Measurements from ENCODE around the gene FAM110D. TPM values are rescaled to one million over a fixed set of nuclear protein-coding genes. Genes with fewer than 3 reads are reported as not detected.

The FAM110D gene
- total and polyA plus RNA-seq, 3 donors from 2014 or later = 1.3 to 3.2 (median 1.8) TPM

GRCh38 chr1:26111530-26112406 is 47.1 kb upstream of the FAM110D start, which contains the start of gene PDIK1L:
Gene PDIK1L, plus strand, starts transcription at chr1:26111824. Its CDS starts 2,485 bp downstream, at chr1:26114309.
- WGBS, 2 donors = 1% methylated on average over 61 of the region's 96 CpGs; no CpG with 5 or more reads in 1 of the 2 donors
- Histone ChIP-seq H3K4me1 (peaks cover 7% of the 10 kb centered on the region), H3K4me3 (peak within 1 kb of the TSS; percentile 94 to 100), H3K27ac (peak within 1 kb of the TSS; percentile 89 to 90), H3K36me3 (ENCODE audit: low read depth, missing control alignments) (no peaks in the 10 kb centered on the region), H3K9me3 (no peaks in the 10 kb centered on the region), H3K27me3 (no peaks in the 10 kb centered on the region)
- peak; percentile 93 for DNase-seq
- intact Hi-C loops (cut with DNase I; ENCODE audit: low total_unique reads) = loop anchor here (10.0 kb wide), 1 partner anchor 53 kb away; the partner anchor contains the start of genes C1orf232 and ZNF593
- TF ChIP-seq POLR2A (IDR thresholded peaks at IDR 0.05) = peak; percentile 37
- TF ChIP-seq, protein P1, sequence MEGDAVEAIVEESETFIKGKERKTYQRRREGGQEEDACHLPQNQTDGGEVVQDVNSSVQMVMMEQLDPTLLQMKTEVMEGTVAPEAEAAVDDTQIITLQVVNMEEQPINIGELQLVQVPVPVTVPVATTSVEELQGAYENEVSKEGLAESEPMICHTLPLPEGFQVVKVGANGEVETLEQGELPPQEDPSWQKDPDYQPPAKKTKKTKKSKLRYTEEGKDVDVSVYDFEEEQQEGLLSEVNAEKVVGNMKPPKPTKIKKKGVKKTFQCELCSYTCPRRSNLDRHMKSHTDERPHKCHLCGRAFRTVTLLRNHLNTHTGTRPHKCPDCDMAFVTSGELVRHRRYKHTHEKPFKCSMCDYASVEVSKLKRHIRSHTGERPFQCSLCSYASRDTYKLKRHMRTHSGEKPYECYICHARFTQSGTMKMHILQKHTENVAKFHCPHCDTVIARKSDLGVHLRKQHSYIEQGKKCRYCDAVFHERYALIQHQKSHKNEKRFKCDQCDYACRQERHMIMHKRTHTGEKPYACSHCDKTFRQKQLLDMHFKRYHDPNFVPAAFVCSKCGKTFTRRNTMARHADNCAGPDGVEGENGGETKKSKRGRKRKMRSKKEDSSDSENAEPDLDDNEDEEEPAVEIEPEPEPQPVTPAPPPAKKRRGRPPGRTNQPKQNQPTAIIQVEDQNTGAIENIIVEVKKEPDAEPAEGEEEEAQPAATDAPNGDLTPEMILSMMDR (IDR thresholded peaks at IDR 0.05) = peak in 2 of 3 experiments; percentile 16 to 19

GRCh38 chr1:26112407-26112775 is 46.5 kb upstream of the FAM110D start:
- Histone ChIP-seq H3K4me1 (peaks cover 7% of the 10 kb centered on the region), H3K4me3 (peak overlapping the region; percentile 94 to 100), H3K9me3 (no peaks in the 10 kb centered on the region), H3K36me3 (ENCODE audit: low read depth, missing control alignments) (no peaks in the 10 kb centered on the region), H3K27me3 (no peaks in the 10 kb centered on the region), H3K27ac (peak overlapping the region; percentile 89 to 90)
- TF ChIP-seq, protein P1 (IDR thresholded peaks at IDR 0.05) = no peak
- TF ChIP-seq POLR2A (IDR thresholded peaks at IDR 0.05) = no peak
- intact Hi-C loops (cut with DNase I; ENCODE audit: low total_unique reads) = loop anchor here (10.0 kb wide), 1 partner anchor 52 kb away; the partner anchor contains the start of genes C1orf232 and ZNF593
- WGBS, 2 donors = 1 to 4% methylated on average over 7 to 9 of the region's 9 CpGs
- DNase-seq = no peak

DNA sequence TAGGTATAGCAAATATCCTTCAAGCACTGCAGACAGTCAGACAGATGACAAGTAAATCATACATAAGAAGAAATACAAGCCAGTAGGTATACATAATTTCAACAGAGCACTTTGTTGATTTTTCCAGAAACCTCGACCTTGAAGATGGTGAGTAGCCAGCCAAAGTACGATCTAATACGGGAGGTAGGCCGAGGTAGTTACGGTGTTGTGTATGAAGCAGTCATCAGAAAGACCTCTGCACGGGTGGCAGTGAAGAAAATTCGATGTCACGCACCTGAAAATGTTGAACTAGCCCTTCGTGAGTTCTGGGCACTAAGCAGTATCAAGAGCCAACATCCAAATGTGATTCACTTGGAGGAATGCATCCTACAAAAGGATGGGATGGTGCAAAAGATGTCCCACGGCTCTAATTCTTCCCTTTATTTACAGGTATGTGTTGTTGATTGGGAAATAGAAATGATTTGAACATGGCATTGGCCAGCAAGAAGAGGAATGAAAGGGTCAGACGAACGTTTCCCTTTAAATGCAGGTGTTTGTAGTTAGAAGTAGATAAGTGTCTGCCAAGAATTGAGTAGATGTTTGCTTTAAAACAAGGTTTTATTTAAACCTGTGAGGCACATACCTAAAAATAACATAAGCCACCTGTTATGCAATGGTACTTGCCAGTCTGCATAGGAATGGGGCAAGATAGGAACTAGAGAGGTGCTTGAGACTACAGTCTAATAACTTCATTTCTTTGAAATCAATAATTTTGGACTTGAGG is 44.5 kb upstream of the FAM110D start:
- TF ChIP-seq, protein P1 (IDR thresholded peaks at IDR 0.05) = no peak
- no peak for TF ChIP-seq POLR2A (IDR thresholded peaks at IDR 0.05)
- Histone ChIP-seq H3K27ac (no peak overlapping the region), H3K4me3 (no peak overlapping the region), H3K36me3 (ENCODE audit: low read depth, missing control alignments) (no peaks in the 10 kb centered on the region), H3K4me1 (peaks cover 7% of the 10 kb centered on the region), H3K9me3 (no peaks in the 10 kb centered on the region), H3K27me3 (no peaks in the 10 kb centered on the region)
- intact Hi-C loops (cut with DNase I; ENCODE audit: low total_unique reads) = loop anchor here (10.0 kb wide), 1 partner anchor 50 kb away; the partner anchor contains the start of genes C1orf232 and ZNF593
- no peak for DNase-seq
- WGBS, 2 donors = 75 to 77% methylated on average over 12 of the region's 12 CpGs

GRCh38 chr1:26119892-26120608 is 38.8 kb upstream of the FAM110D start:
- Histone ChIP-seq H3K4me3 (no peak overlapping the region), H3K9me3 (no peaks in the 10 kb centered on the region), H3K4me1 (no peaks in the 10 kb centered on the region), H3K27me3 (no peaks in the 10 kb centered on the region), H3K36me3 (ENCODE audit: low read depth, missing control alignments) (no peaks in the 10 kb centered on the region), H3K27ac (no peak overlapping the region)
- intact Hi-C loops (cut with DNase I; ENCODE audit: low total_unique reads) = loop anchor here (10.0 kb wide), 1 partner anchor 45 kb away; the partner anchor contains the start of genes C1orf232 and ZNF593
- DNase-seq = no peak
- WGBS, 2 donors = 80 to 89% methylated on average over 8 to 9 of the region's 9 CpGs
- no peak for TF ChIP-seq POLR2A (IDR thresholded peaks at IDR 0.05)
- TF ChIP-seq, protein P1 (IDR thresholded peaks at IDR 0.05) = no peak
